IPS-18a (cell line): ENCODE results near the gene ARFGEF3.

Experiments
- H3K27ac ChIP-seq: one replicate; pipeline ENCODE4 v1.5.1; 2013; ENCODE audit warnings: low read length
- H3K27me3 ChIP-seq: one replicate; pipeline ENCODE4 v1.6.1; 2013; ENCODE audit warnings: mild to moderate bottlenecking, low read length; ENCODE audit not compliant: control insufficient read depth, insufficient read depth
- H3K36me3 ChIP-seq: one replicate; pipeline ENCODE4 v1.6.1; 2013; ENCODE audit warnings: low read depth, low read length; ENCODE audit not compliant: control insufficient read depth
- H3K4me1 ChIP-seq: one replicate; pipeline ENCODE4 v1.6.1; 2013; ENCODE audit warnings: low read depth, low read length; ENCODE audit not compliant: control insufficient read depth
- H3K4me3 ChIP-seq: one replicate; pipeline ENCODE4 v1.5.1; 2013; ENCODE audit warnings: low read length
- H3K9ac ChIP-seq: one replicate; pipeline ENCODE4 v1.6.1; 2013; ENCODE audit warnings: mild to moderate bottlenecking, low read length, moderate library complexity
- H3K9me3 ChIP-seq: one replicate; pipeline ENCODE4 v1.6.1; 2013; ENCODE audit warnings: low read depth, low read length; ENCODE audit not compliant: control insufficient read depth

Gene ARFGEF3

GRCh38 chr6:138129190-138129589 is 32.5 kb upstream of the ARFGEF3 start:
- H3K27ac ChIP-seq = no peak overlapping the region
- no peak overlapping the region for H3K9ac ChIP-seq
- no peaks in the 10 kb centered on the region for H3K27me3 ChIP-seq
- no peaks in the 10 kb centered on the region for H3K36me3 ChIP-seq
- H3K9me3 ChIP-seq = no peaks in the 10 kb centered on the region
- H3K4me1 ChIP-seq = no peaks in the 10 kb centered on the region
- H3K4me3 ChIP-seq = no peak overlapping the region

GRCh38 chr6:138142806-138143205 is 18.9 kb upstream of the ARFGEF3 start:
- H3K36me3 ChIP-seq = no peaks in the 10 kb centered on the region
- no peak overlapping the region for H3K27ac ChIP-seq
- H3K4me3 ChIP-seq = no peak overlapping the region
- H3K4me1 ChIP-seq = no peaks in the 10 kb centered on the region
- no peak overlapping the region for H3K9ac ChIP-seq
- H3K27me3 ChIP-seq = no peaks in the 10 kb centered on the region
- H3K9me3 ChIP-seq = no peaks in the 10 kb centered on the region

GRCh38 chr6:138145402-138145801 is 16.3 kb upstream of the ARFGEF3 start:
- Histone ChIP-seq H3K27ac (no peak overlapping the region), H3K4me3 (no peak overlapping the region), H3K36me3 (no peaks in the 10 kb centered on the region), H3K4me1 (no peaks in the 10 kb centered on the region), H3K9me3 (no peaks in the 10 kb centered on the region), H3K9ac (no peak overlapping the region), H3K27me3 (no peaks in the 10 kb centered on the region)

GRCh38 chr6:138146544-138146943 is 15.2 kb upstream of the ARFGEF3 start:
- Histone ChIP-seq H3K4me3 (no peak overlapping the region), H3K36me3 (no peaks in the 10 kb centered on the region), H3K9me3 (no peaks in the 10 kb centered on the region), H3K27me3 (no peaks in the 10 kb centered on the region), H3K9ac (no peak overlapping the region), H3K4me1 (no peaks in the 10 kb centered on the region), H3K27ac (no peak overlapping the region)

GRCh38 chr6:138155443-138155842 is 6.3 kb upstream of the ARFGEF3 start:
- Histone ChIP-seq H3K4me1 (no peaks in the 10 kb centered on the region), H3K27me3 (peaks cover 3% of the 10 kb centered on the region), H3K9ac (no peak overlapping the region), H3K4me3 (no peak overlapping the region), H3K9me3 (peaks cover 5% of the 10 kb centered on the region), H3K36me3 (no peaks in the 10 kb centered on the region), H3K27ac (no peak overlapping the region)

- Histone ChIP-seq H3K36me3 (no peaks in the 10 kb centered on the region), H3K27ac (no peak overlapping the region), H3K27me3 (peaks cover 24% of the 10 kb centered on the region), H3K4me1 (peaks cover 5% of the 10 kb centered on the region), H3K4me3 (no peak overlapping the region), H3K9ac (no peak overlapping the region), H3K9me3 (peaks cover 3% of the 10 kb centered on the region)
These were observed 3.6 kb upstream of the ARFGEF3 start for GRCh38 chr6:138157986-138158638.

GRCh38 chr6:138159246-138159645 is 2.5 kb upstream of the ARFGEF3 start:
- Histone ChIP-seq H3K27me3 (peaks cover 34% of the 10 kb centered on the region), H3K36me3 (no peaks in the 10 kb centered on the region), H3K4me3 (no peak overlapping the region)

GRCh38 chr6:138160329-138161087 is 1.2 kb upstream of the ARFGEF3 start:
- Histone ChIP-seq H3K4me1 (peaks cover 15% of the 10 kb centered on the region), H3K27ac (no peak overlapping the region), H3K9ac (peak overlapping the region; percentile 33), H3K36me3 (no peaks in the 10 kb centered on the region), H3K9me3 (no peaks in the 10 kb centered on the region), H3K27me3 (peaks cover 34% of the 10 kb centered on the region), H3K4me3 (peak overlapping the region; percentile 59)

More at GRCh38 chr6:138159246-138159645, 2.5 kb upstream of the ARFGEF3 start:
- Histone ChIP-seq H3K27ac (no peak overlapping the region), H3K9ac (no peak overlapping the region), H3K4me1 (peaks cover 15% of the 10 kb centered on the region), H3K9me3 (no peaks in the 10 kb centered on the region)

- H3K9ac ChIP-seq = peak overlapping the region; percentile 33
- H3K27me3 ChIP-seq = peaks cover 34% of the 10 kb centered on the region
- peaks cover 15% of the 10 kb centered on the region for H3K4me1 ChIP-seq
- no peaks in the 10 kb centered on the region for H3K9me3 ChIP-seq
- no peak overlapping the region for H3K27ac ChIP-seq
- peak overlapping the region; percentile 59 for H3K4me3 ChIP-seq
- H3K36me3 ChIP-seq = no peaks in the 10 kb centered on the region
These were observed 726 bp upstream of the ARFGEF3 start for GRCh38 chr6:138161088-138161337.

- Histone ChIP-seq H3K27ac (no peak overlapping the region), H3K4me1 (peaks cover 15% of the 10 kb centered on the region), H3K9ac (peak overlapping the region; percentile 49), H3K36me3 (no peaks in the 10 kb centered on the region), H3K4me3 (peak overlapping the region; percentile 72), H3K9me3 (no peaks in the 10 kb centered on the region), H3K27me3 (peaks cover 34% of the 10 kb centered on the region)
These were observed 594 bp downstream of the ARFGEF3 start for GRCh38 chr6:138162111-138162954.

GRCh38 chr6:138162955-138163575 is 1.3 kb downstream of the ARFGEF3 start:
- Histone ChIP-seq H3K4me1 (peaks cover 15% of the 10 kb centered on the region), H3K9me3 (no peaks in the 10 kb centered on the region), H3K27me3 (peaks cover 34% of the 10 kb centered on the region), H3K27ac (no peak overlapping the region), H3K36me3 (no peaks in the 10 kb centered on the region), H3K9ac (no peak overlapping the region), H3K4me3 (peak overlapping the region; percentile 72)
